ENCODE results near the gene REPS1. TPM values are rescaled to one million over a fixed set of nuclear protein-coding genes. Genes with fewer than 3 reads are reported as not detected.

Gene REPS1
- total and polyA plus RNA-seq, 2 of the 13 experiments (the other 11 are each of a cell fraction or from before 2014, with no cell fraction given): 36.4 to 38.3 TPM

DNA sequence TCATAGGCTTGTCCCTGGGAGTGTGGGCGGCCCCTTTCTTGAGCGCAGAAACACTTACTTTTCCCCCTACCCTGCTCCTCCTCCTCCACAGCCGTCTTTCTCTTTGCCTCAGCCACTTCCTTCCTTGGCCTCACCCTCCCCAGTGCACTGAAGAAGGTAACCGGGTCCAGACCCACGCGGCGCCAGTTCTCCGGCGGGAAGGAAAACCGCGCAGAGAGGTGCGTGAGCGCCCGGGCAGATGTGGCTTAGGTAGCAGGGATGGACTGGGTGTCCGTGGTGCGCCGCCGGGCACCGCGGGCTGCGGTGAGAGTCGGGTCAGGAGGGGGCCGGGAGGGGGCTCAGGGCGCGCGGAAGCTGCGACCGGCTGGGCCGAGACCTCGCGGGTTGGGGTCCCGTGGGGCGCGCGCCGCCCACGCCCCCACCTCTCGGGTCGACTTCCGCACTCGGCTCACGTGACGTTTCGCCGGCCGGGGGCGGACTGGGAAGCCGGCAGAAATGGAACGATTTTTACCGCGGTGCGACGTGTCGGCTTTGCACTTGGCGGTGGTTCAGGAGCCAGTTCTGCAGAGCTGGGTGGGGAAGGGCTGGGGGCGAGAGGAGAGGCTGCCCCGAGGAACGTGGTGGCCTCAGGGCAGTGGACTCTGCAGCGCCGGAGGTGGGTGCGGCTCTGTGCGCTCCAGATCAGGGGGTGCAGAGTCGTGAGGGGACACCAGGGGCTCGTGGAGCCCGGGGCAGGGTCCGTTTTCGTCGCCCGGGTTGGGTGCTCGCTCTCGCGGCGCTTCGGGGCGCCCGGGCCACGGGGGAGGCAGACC lies 40.8 kb upstream of the REPS1 start, which contains the start of gene ABRACL (continued):
- TF ChIP-seq, protein P1, sequence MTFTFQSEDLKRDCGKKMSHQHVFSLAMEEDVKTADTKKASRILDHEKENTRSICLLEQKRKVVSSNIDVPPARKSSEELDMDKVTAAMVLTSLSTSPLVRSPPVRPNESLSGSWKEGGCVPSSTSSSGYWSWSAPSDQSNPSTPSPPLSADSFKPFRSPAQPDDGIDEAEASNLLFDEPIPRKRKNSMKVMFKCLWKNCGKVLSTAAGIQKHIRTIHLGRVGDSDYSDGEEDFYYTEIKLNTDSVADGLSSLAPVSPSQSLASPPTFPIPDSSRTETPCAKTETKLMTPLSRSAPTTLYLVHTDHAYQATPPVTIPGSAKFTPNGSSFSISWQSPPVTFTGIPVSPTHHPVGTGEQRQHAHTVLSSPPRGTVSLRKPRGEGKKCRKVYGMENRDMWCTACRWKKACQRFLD (CRISPR knock-in tag; IDR thresholded peaks at IDR 0.05; ENCODE audit: borderline replicate concordance): no peak
- TF ChIP-seq ATF6 (CRISPR knock-in tag; conservative IDR thresholded peaks at IDR 0.05): no peak
- TF ChIP-seq RXRB (CRISPR knock-in tag; IDR thresholded peaks at IDR 0.05; ENCODE audit: borderline replicate concordance): no peak
- TF ChIP-seq GATAD2A (CRISPR knock-in tag; IDR thresholded peaks at IDR 0.05): no peak
- TF ChIP-seq ZNF232 (CRISPR knock-in tag; IDR thresholded peaks at IDR 0.05; ENCODE audit: borderline replicate concordance): no peak
- TF ChIP-seq ZNF12 (CRISPR knock-in tag; IDR thresholded peaks at IDR 0.05): no peak
- TF ChIP-seq SIX4 (CRISPR knock-in tag; IDR thresholded peaks at IDR 0.05): no peak
- peak; percentile 44; the same call in 1 of the 2 replicates for TF ChIP-seq KDM2A (CRISPR knock-in tag; IDR thresholded peaks at IDR 0.05; ENCODE audit: borderline replicate concordance, low read depth)
- TF ChIP-seq, protein P2, sequence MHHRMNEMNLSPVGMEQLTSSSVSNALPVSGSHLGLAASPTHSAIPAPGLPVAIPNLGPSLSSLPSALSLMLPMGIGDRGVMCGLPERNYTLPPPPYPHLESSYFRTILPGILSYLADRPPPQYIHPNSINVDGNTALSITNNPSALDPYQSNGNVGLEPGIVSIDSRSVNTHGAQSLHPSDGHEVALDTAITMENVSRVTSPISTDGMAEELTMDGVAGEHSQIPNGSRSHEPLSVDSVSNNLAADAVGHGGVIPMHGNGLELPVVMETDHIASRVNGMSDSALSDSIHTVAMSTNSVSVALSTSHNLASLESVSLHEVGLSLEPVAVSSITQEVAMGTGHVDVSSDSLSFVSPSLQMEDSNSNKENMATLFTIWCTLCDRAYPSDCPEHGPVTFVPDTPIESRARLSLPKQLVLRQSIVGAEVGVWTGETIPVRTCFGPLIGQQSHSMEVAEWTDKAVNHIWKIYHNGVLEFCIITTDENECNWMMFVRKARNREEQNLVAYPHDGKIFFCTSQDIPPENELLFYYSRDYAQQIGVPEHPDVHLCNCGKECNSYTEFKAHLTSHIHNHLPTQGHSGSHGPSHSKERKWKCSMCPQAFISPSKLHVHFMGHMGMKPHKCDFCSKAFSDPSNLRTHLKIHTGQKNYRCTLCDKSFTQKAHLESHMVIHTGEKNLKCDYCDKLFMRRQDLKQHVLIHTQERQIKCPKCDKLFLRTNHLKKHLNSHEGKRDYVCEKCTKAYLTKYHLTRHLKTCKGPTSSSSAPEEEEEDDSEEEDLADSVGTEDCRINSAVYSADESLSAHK (CRISPR knock-in tag; IDR thresholded peaks at IDR 0.05; ENCODE audit: borderline replicate concordance): no peak
- TF ChIP-seq RBAK (CRISPR knock-in tag; IDR thresholded peaks at IDR 0.05): no peak
- TF ChIP-seq ZNF383 (CRISPR knock-in tag; IDR thresholded peaks at IDR 0.05; ENCODE audit: borderline replicate concordance): no peak
- no peak for TF ChIP-seq PTBP1 (IDR thresholded peaks at IDR 0.05; ENCODE audit: low read depth, low read length, poor library complexity, severe bottlenecking)
- no peak for TF ChIP-seq ZNF121 (CRISPR knock-in tag; IDR thresholded peaks at IDR 0.05)
- TF ChIP-seq, protein P3, sequence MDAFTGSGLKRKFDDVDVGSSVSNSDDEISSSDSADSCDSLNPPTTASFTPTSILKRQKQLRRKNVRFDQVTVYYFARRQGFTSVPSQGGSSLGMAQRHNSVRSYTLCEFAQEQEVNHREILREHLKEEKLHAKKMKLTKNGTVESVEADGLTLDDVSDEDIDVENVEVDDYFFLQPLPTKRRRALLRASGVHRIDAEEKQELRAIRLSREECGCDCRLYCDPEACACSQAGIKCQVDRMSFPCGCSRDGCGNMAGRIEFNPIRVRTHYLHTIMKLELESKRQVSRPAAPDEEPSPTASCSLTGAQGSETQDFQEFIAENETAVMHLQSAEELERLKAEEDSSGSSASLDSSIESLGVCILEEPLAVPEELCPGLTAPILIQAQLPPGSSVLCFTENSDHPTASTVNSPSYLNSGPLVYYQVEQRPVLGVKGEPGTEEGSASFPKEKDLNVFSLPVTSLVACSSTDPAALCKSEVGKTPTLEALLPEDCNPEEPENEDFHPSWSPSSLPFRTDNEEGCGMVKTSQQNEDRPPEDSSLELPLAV (CRISPR knock-in tag; conservative IDR thresholded peaks at IDR 0.05; ENCODE audit: low read depth): no peak
- TF ChIP-seq, protein P4, sequence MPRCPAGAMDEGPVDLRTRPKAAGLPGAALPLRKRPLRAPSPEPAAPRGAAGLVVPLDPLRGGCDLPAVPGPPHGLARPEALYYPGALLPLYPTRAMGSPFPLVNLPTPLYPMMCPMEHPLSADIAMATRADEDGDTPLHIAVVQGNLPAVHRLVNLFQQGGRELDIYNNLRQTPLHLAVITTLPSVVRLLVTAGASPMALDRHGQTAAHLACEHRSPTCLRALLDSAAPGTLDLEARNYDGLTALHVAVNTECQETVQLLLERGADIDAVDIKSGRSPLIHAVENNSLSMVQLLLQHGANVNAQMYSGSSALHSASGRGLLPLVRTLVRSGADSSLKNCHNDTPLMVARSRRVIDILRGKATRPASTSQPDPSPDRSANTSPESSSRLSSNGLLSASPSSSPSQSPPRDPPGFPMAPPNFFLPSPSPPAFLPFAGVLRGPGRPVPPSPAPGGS (CRISPR knock-in tag; IDR thresholded peaks at IDR 0.05): no peak
- TF ChIP-seq, protein P5, sequence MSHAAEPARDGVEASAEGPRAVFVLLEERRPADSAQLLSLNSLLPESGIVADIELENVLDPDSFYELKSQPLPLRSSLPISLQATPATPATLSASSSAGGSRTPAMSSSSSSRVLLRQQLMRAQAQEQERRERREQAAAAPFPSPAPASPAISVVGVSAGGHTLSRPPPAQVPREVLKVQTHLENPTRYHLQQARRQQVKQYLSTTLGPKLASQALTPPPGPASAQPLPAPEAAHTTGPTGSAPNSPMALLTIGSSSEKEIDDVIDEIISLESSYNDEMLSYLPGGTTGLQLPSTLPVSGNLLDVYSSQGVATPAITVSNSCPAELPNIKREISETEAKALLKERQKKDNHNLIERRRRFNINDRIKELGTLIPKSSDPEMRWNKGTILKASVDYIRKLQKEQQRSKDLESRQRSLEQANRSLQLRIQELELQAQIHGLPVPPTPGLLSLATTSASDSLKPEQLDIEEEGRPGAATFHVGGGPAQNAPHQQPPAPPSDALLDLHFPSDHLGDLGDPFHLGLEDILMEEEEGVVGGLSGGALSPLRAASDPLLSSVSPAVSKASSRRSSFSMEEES (CRISPR knock-in tag; IDR thresholded peaks at IDR 0.05): 0 out of 2 replicates have a peak, but pooled peaks have one; percentile 14
